Natural killer cell (primary cell): ENCODE measurements around the gene ALPL. TPM values are rescaled to one million over a fixed set of nuclear protein-coding genes. Genes with fewer than 3 reads are reported as not detected.

Source experiments
- ATAC-seq, 3 donors: fragments of 150-1000 bp in 2 of 3; fragments of 200-7000 bp in 1 of 3; cut with Tn5 transposase; 1 replicate in 1 of 3; 2 replicates in 2 of 3; pipeline ENCODE4 v1.10.0; 2021; ENCODE audit warnings: mild to moderate bottlenecking in 2 of 3, moderate library complexity in 2 of 3
- DNase-seq, 2 donors: peaks; one replicate each; pipeline versions ENCODE4 v3.0.0 to v3.0.0-alpha.2; 2013 to 2021; ENCODE audit warnings: mixed read lengths in 1 of 2
- H3K27ac ChIP-seq: one replicate; pipeline ENCODE4 v1.5.1; 2013; ENCODE audit warnings: mild to moderate bottlenecking, low read length
- H3K27me3 ChIP-seq: one replicate; pipeline ENCODE4 v1.6.1; 2013; ENCODE audit warnings: low read length; ENCODE audit not compliant: control insufficient read depth, insufficient read depth
- H3K36me3 ChIP-seq: one replicate; pipeline ENCODE4 v1.6.1; 2013; ENCODE audit warnings: low read length; ENCODE audit not compliant: control insufficient read depth, insufficient read depth
- H3K4me1 ChIP-seq: one replicate; pipeline ENCODE4 v1.6.1; 2013; ENCODE audit warnings: low read length; ENCODE audit not compliant: control insufficient read depth, insufficient read depth
- H3K4me3 ChIP-seq: one replicate; pipeline ENCODE4 v1.5.1; 2013; ENCODE audit warnings: low read length
- H3K9me3 ChIP-seq: one replicate; pipeline ENCODE4 v1.6.1; 2013; ENCODE audit warnings: low read length; ENCODE audit not compliant: control insufficient read depth, insufficient read depth
- H3K27ac Mint-ChIP-seq, 2 donors: one replicate each; pipeline ENCODE4 v1.8.0; 2022; ENCODE audit warnings: mild to moderate bottlenecking in 2 of 2, mixed read lengths in 2 of 2, moderate library complexity in 1 of 2
- H3K27me3 Mint-ChIP-seq, 2 donors: one replicate each; pipeline ENCODE4 v1.8.0; 2022; ENCODE audit warnings: low read depth in 2 of 2, mixed read lengths in 2 of 2
- H3K36me3 Mint-ChIP-seq: one replicate; pipeline ENCODE4 v1.8.0; 2022; ENCODE audit warnings: mixed read lengths
- H3K4me1 Mint-ChIP-seq, 2 donors: one replicate each; pipeline ENCODE4 v1.8.0; 2022; ENCODE audit warnings: mixed read lengths in 2 of 2
- H3K4me3 Mint-ChIP-seq: one replicate; pipeline ENCODE4 v1.8.0; 2022; ENCODE audit warnings: mild to moderate bottlenecking, moderate library complexity, mixed read lengths
- H3K9me3 Mint-ChIP-seq, 2 donors: one replicate each; pipeline ENCODE4 v1.8.0; 2022; ENCODE audit warnings: mixed read lengths in 2 of 2
- CTCF ChIP-seq: fragments of 200-600 bp; IDR thresholded peaks from one replicate; pipeline ENCODE4 v1.8.0; 2022; ENCODE audit warnings: antibody characterized with exemption
- WGBS: methylation state at CpG from one replicate; pipeline ENCODE4 v1.1.7; 2013; ENCODE audit warnings: missing lambda C conversion rate; ENCODE audit not compliant: insufficient coverage; 5-methylcytosine and 5-hydroxymethylcytosine counted together
- intact Hi-C: fragments of 100-400 bp; cut with micrococcal nuclease; formaldehyde crosslinking; loops from one replicate; pipeline ENCODE4 v1.14.2; 2022
- total RNA-seq, 4 donors: library from RNA; stranded (reverse); fragments of 120-200 nt in 1 of 4; gene quantifications; one replicate each; pipeline versions ENCODE4 v1.2.3 to v1.2.4, GENCODE V29; 2013 to 2022

ALPL gene
- total RNA-seq, 3 donors from 2014 or later (not counting 1 experiment from before 2014, with no cell fraction given): 2.4 TPM; not detected in 2

GRCh38 chr1:21613072-21613867 is 104.0 kb downstream of the ALPL start:
- no peak overlapping the region for H3K4me3 Mint-ChIP-seq
- no peaks in the 10 kb centered on the region for H3K36me3 ChIP-seq
- H3K36me3 Mint-ChIP-seq: no peaks in the 10 kb centered on the region
- TF ChIP-seq CTCF: no peak
- H3K9me3 ChIP-seq: no peaks in the 10 kb centered on the region
- no peak overlapping the region for H3K4me3 ChIP-seq
- no peak overlapping the region for H3K27ac ChIP-seq
- WGBS: 86% methylated on average over 18 of the region's 19 CpGs
- H3K4me1 Mint-ChIP-seq: peaks cover under 1% of the 10 kb centered on the region in 2 donors
- intact Hi-C loops: no loop called here
- no peaks in the 10 kb centered on the region for H3K9me3 Mint-ChIP-seq
- ATAC-seq (no peak), DNase-seq (no peak)
- H3K27me3 Mint-ChIP-seq: peaks cover 1 to 5% of the 10 kb centered on the region in 2 donors
- no peaks in the 10 kb centered on the region for H3K4me1 ChIP-seq
- H3K27ac Mint-ChIP-seq: no peak overlapping the region
- no peaks in the 10 kb centered on the region for H3K27me3 ChIP-seq

- H3K4me3 ChIP-seq: no peak overlapping the region
Measured at GRCh38 chr1:21614419-21615115, 105.3 kb downstream of the ALPL start.

GRCh38 chr1:21616372-21616771 is 107.1 kb downstream of the ALPL start:
- H3K36me3 Mint-ChIP-seq: no peaks in the 10 kb centered on the region
- H3K4me1 ChIP-seq: no peaks in the 10 kb centered on the region
- H3K27me3 Mint-ChIP-seq: peaks cover 8 to 14% of the 10 kb centered on the region in 2 donors
- no peak overlapping the region for H3K4me3 ChIP-seq
- no peaks in the 10 kb centered on the region for H3K9me3 ChIP-seq
- H3K27ac ChIP-seq: no peak overlapping the region
- H3K27ac Mint-ChIP-seq: no peak overlapping the region
- no peaks in the 10 kb centered on the region for H3K36me3 ChIP-seq
- no peak for DNase-seq
- no peak overlapping the region for H3K4me3 Mint-ChIP-seq
- WGBS: 60% methylated on average over 8 of the region's 8 CpGs
- TF ChIP-seq CTCF: no peak
- ATAC-seq: no peak
- H3K4me1 Mint-ChIP-seq: no peaks in the 10 kb centered on the region
- intact Hi-C loops: no loop called here
- no peaks in the 10 kb centered on the region for H3K9me3 Mint-ChIP-seq
- H3K27me3 ChIP-seq: no peaks in the 10 kb centered on the region

More at GRCh38 chr1:21614419-21615115, 105.3 kb downstream of the ALPL start:
- 86% methylated on average over 11 of the region's 11 CpGs for WGBS
- DNase-seq (no peak), ATAC-seq (no peak)
- no peak overlapping the region for H3K4me3 Mint-ChIP-seq
- no peak overlapping the region for H3K27ac Mint-ChIP-seq
- H3K4me1 Mint-ChIP-seq: no peaks in the 10 kb centered on the region
- peaks cover 0 to 8% of the 10 kb centered on the region in 2 donors for H3K27me3 Mint-ChIP-seq
- no peaks in the 10 kb centered on the region for H3K36me3 Mint-ChIP-seq
- H3K27ac ChIP-seq: no peak overlapping the region
- H3K9me3 Mint-ChIP-seq: no peaks in the 10 kb centered on the region
- no peaks in the 10 kb centered on the region for H3K36me3 ChIP-seq
- no peaks in the 10 kb centered on the region for H3K4me1 ChIP-seq
- no peak for TF ChIP-seq CTCF
- no peaks in the 10 kb centered on the region for H3K9me3 ChIP-seq
- H3K27me3 ChIP-seq: no peaks in the 10 kb centered on the region
- intact Hi-C loops: no loop called here
